Karpas-422 (cell line): ENCODE results near the gene LTN1. TPM values are rescaled to one million over a fixed set of nuclear protein-coding genes. Genes with fewer than 3 reads are reported as not detected.

Source experiments
- DNase-seq: peaks from one replicate; pipeline ENCODE4 v3.0.0-alpha.2; 2015
- H2AFZ ChIP-seq: fragments of 200-600 bp; sonication (generic); 2 replicates; pipeline ENCODE4 v1.6.1; 2014; ENCODE audit warnings: antibody characterized with exemption, low read length, mixed read lengths
- H3K27ac ChIP-seq: fragments of 200-600 bp; sonication (generic); 2 replicates; pipeline ENCODE4 v1.5.1; 2014; ENCODE audit warnings: mild to moderate bottlenecking, low read length, moderate library complexity
- H3K27me3 ChIP-seq: fragments of 200-600 bp; sonication (generic); 2 replicates; pipeline ENCODE4 v1.6.1; 2014; ENCODE audit warnings: low read length, mixed read lengths
- H3K36me3 ChIP-seq: fragments of 200-600 bp; sonication (generic); 2 replicates; pipeline ENCODE4 v1.6.1; 2014; ENCODE audit warnings: low read length, mixed read lengths; ENCODE audit not compliant: insufficient read depth
- H3K4me1 ChIP-seq: fragments of 200-600 bp; sonication (generic); 2 replicates; pipeline ENCODE4 v1.6.1; 2014; ENCODE audit warnings: mild to moderate bottlenecking, low read length, mixed read lengths
- H3K4me2 ChIP-seq: fragments of 200-600 bp; sonication (generic); 2 replicates; pipeline ENCODE4 v1.6.1; 2014; ENCODE audit warnings: low read length, low read depth, mild to moderate bottlenecking; ENCODE audit not compliant: poor library complexity, severe bottlenecking
- H3K4me3 ChIP-seq: fragments of 200-600 bp; sonication (generic); 2 replicates; pipeline ENCODE4 v1.5.1; 2014; ENCODE audit warnings: mild to moderate bottlenecking, antibody characterized with exemption, low read length, mixed read lengths
- H3K79me2 ChIP-seq: fragments of 200-600 bp; sonication (generic); 2 replicates; pipeline ENCODE4 v1.6.1; 2014; ENCODE audit warnings: mild to moderate bottlenecking, low read length, mixed read lengths
- H3K9ac ChIP-seq: fragments of 200-600 bp; sonication (generic); 2 replicates; pipeline ENCODE4 v1.6.0; 2014; ENCODE audit warnings: low read length
- H3K9me2 ChIP-seq: fragments of 200-600 bp; sonication (generic), shearing (Covaris generic); replicated peaks from 2 replicates; pipeline ENCODE4 v1.6.0; 2014; ENCODE audit warnings: mild to moderate bottlenecking, low read length, moderate library complexity; ENCODE audit not compliant: insufficient read depth
- H3K9me3 ChIP-seq: fragments of 300-700, 200-600 bp; sonication (generic); 2 replicates; pipeline ENCODE4 v1.6.1; 2014; ENCODE audit warnings: low read length, mixed read lengths
- H4K20me1 ChIP-seq: fragments of 200-600 bp; sonication (generic); 2 replicates; pipeline ENCODE4 v1.6.1; 2014; ENCODE audit warnings: mild to moderate bottlenecking, antibody characterized with exemption, low read length, low read depth; ENCODE audit not compliant: insufficient read depth
- total RNA-seq: library from RNA; depleted of rRNA; stranded (reverse); fragments of >200 nt; shearing (Covaris generic); gene quantifications from 2 replicates; pipeline ENCODE4 v1.2.3, GENCODE V29; 2014; ENCODE audit warnings: low replicate concordance; rRNA removed

Gene LTN1
- total RNA-seq: 13.3 and 48.9 TPM in 2 replicates

GRCh38 chr21:28992526-28993292 is at the start of gene LTN1:
LTN1 (minus strand) TSS chr21:28992877; CDS start chr21:28992805, 72 bp downstream.
- H3K9me2 ChIP-seq: no peaks in the 10 kb centered on the region
- DNase-seq: peak; percentile 100
- H3K9me3 ChIP-seq: no peaks in the 10 kb centered on the region
- peak within 1 kb of the TSS; percentile 82 for H3K9ac ChIP-seq
- peaks cover 46% of the 10 kb centered on the region for H3K79me2 ChIP-seq
- H3K4me2 ChIP-seq: peak within 1 kb of the TSS; percentile 82
- H3K36me3 ChIP-seq: no peaks in the 10 kb centered on the region
- H3K27me3 ChIP-seq: no peaks in the 10 kb centered on the region
- peaks cover 26% of the 10 kb centered on the region for H3K4me1 ChIP-seq
- H4K20me1 ChIP-seq: no peaks in the 10 kb centered on the region
- 0 out of 2 replicates have a peak within 1 kb of the TSS, but pooled peaks have one; percentile 52 for H2AFZ ChIP-seq
- peak within 1 kb of the TSS; percentile 72 for H3K27ac ChIP-seq
- H3K4me3 ChIP-seq: peak within 1 kb of the TSS; percentile 80

DNA sequence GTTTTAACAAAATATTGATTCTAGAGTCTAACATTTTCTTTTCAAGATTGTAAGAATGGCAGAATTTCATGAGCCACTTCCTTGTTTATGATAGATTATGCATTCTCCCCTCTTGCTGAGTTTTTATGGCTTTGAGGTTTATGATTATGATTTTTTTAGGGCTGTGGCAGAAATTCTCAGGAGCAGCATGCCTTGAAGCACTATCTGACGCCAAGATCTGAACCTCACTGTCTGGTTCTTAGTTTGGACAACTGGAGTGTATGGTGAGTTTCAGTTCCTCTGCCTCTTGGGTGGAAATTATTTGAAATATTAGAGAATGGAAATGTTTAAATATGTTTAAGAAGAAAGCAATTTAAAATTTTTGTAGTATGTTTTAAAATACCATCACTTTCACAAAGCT is 42.0 kb upstream of the LTN1 start:
- H3K79me2 ChIP-seq: peaks cover 49% of the 10 kb centered on the region
- H2AFZ ChIP-seq: no peak overlapping the region
- H3K27me3 ChIP-seq: no peaks in the 10 kb centered on the region
- H3K27ac ChIP-seq: no peak overlapping the region
- H3K9me3 ChIP-seq: no peaks in the 10 kb centered on the region
- peaks cover 76% of the 10 kb centered on the region; the same call in 1 of the 2 replicates for H3K36me3 ChIP-seq
- no peaks in the 10 kb centered on the region for H4K20me1 ChIP-seq
- DNase-seq: no peak
- no peak overlapping the region for H3K4me3 ChIP-seq
- no peak overlapping the region for H3K9ac ChIP-seq
- H3K4me2 ChIP-seq: no peak overlapping the region
- H3K4me1 ChIP-seq: peaks cover 3% of the 10 kb centered on the region; the same call in 1 of the 2 replicates
- H3K9me2 ChIP-seq: no peaks in the 10 kb centered on the region

DNA sequence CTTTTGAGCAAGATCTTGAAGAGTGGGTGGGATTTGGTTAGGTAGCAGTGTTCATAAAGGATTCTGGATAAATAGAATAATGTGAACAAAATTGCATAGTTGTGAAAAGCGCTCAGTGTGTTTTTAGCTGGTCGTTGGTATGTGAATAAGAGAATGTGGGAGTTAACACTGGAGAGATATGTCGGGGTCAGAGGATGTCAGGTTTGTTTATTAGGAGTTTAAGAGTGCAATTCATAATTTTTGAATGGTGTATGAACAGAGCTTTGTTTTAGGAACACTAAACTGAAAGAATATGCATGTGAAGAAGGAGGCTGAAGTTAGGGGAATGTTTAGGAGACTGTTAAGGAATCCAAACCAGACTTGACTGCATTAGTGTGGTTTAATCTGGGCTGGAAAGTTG is 41.2 kb upstream of the LTN1 start:
- Histone ChIP-seq H3K27ac (no peak overlapping the region), H3K4me2 (no peak overlapping the region), H3K36me3 (peaks cover 74% of the 10 kb centered on the region; the same call in 1 of the 2 replicates), H3K79me2 (peaks cover 54% of the 10 kb centered on the region), H3K9me3 (no peaks in the 10 kb centered on the region), H4K20me1 (no peaks in the 10 kb centered on the region), H3K4me1 (peaks cover 3% of the 10 kb centered on the region; the same call in 1 of the 2 replicates), H3K27me3 (no peaks in the 10 kb centered on the region), H3K9ac (no peak overlapping the region), H3K9me2 (no peaks in the 10 kb centered on the region), H2AFZ (no peak overlapping the region), H3K4me3 (no peak overlapping the region)
- no peak for DNase-seq

- no peak overlapping the region for H3K27ac ChIP-seq
- no peaks in the 10 kb centered on the region for H3K9me3 ChIP-seq
- no peak overlapping the region for H3K4me2 ChIP-seq
These were observed 40.6 kb upstream of the LTN1 start for GRCh38 chr21:29033301-29033700.

DNA sequence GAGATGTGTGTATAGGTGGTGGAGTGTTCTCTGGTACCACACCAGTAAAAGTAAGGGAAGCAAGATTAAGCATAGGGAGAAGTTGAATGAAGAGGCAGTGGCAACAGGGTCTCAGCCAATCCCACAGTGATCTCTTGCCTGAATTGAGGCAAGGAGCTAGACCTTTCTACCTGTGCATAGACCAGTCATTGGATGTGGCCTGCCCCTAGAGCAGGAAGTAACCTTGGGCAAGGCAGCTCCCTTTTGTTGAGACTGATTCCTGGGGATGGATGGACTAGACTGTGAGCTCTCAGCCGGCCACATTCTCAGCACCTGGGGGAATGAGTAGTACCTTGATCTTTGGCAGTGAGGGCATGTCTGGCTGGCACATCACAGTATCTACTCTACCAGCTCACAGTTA is 38.2 kb upstream of the LTN1 start:
- Histone ChIP-seq H3K9me3 (no peaks in the 10 kb centered on the region), H3K9ac (no peak overlapping the region), H3K27me3 (no peaks in the 10 kb centered on the region), H3K4me1 (peaks cover 21% of the 10 kb centered on the region), H3K9me2 (no peaks in the 10 kb centered on the region), H3K79me2 (peaks cover 78% of the 10 kb centered on the region), H3K36me3 (peaks cover 46% of the 10 kb centered on the region; the same call in 1 of the 2 replicates), H3K4me3 (no peak overlapping the region), H3K4me2 (no peak overlapping the region), H4K20me1 (no peaks in the 10 kb centered on the region), H2AFZ (no peak overlapping the region), H3K27ac (no peak overlapping the region)
- DNase-seq: no peak

More at GRCh38 chr21:29033301-29033700, 40.6 kb upstream of the LTN1 start:
- H3K27me3 ChIP-seq: no peaks in the 10 kb centered on the region
- peaks cover 60% of the 10 kb centered on the region for H3K79me2 ChIP-seq
- H2AFZ ChIP-seq: no peak overlapping the region
- H3K36me3 ChIP-seq: peaks cover 68% of the 10 kb centered on the region; the same call in 1 of the 2 replicates
- no peaks in the 10 kb centered on the region for H4K20me1 ChIP-seq
- H3K9ac ChIP-seq: no peak overlapping the region
- no peak for DNase-seq
- peaks cover 3% of the 10 kb centered on the region; the same call in 1 of the 2 replicates for H3K4me1 ChIP-seq
- no peaks in the 10 kb centered on the region for H3K9me2 ChIP-seq
- no peak overlapping the region for H3K4me3 ChIP-seq

DNA sequence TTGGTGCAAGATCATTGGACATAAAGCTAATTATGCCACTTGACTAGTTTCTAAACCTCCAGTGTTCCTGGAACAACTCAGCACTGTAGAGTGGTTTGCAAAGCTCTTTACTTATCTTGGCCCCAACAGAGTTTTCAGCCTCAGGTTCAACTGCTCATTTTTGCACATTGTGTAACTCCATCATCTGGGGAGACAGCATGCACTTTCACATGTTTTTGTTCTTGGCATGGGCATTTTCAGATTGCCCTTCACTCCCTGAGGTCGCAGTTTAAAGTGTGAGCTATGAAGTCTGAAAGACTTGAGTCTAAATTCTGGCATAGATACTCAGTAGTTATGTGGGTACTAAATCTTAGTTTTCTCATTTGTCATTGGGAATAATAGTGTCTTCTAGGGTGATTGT is 36.8 kb upstream of the LTN1 start:
- H3K9ac ChIP-seq: no peak overlapping the region
- H3K27ac ChIP-seq: no peak overlapping the region
- no peaks in the 10 kb centered on the region for H3K9me3 ChIP-seq
- no peaks in the 10 kb centered on the region for H4K20me1 ChIP-seq
- no peaks in the 10 kb centered on the region for H3K9me2 ChIP-seq
- DNase-seq: no peak
- peaks cover 88% of the 10 kb centered on the region for H3K79me2 ChIP-seq
- H2AFZ ChIP-seq: no peak overlapping the region
- H3K4me1 ChIP-seq: peaks cover 26% of the 10 kb centered on the region
- H3K27me3 ChIP-seq: no peaks in the 10 kb centered on the region
- no peak overlapping the region for H3K4me2 ChIP-seq
- H3K36me3 ChIP-seq: peaks cover 39% of the 10 kb centered on the region; the same call in 1 of the 2 replicates
- H3K4me3 ChIP-seq: no peak overlapping the region

GRCh38 chr21:29025328-29025713 is 32.6 kb upstream of the LTN1 start:
- Histone ChIP-seq H3K4me2 (peak overlapping the region; percentile 76), H4K20me1 (no peaks in the 10 kb centered on the region), H3K9me3 (no peaks in the 10 kb centered on the region), H3K9me2 (no peaks in the 10 kb centered on the region), H3K36me3 (peaks cover 9% of the 10 kb centered on the region; the same call in 1 of the 2 replicates), H2AFZ (0 out of 2 replicates have a peak overlapping the region, but pooled peaks have one; percentile 74), H3K27ac (peak overlapping the region; percentile 80), H3K4me1 (peaks cover 29% of the 10 kb centered on the region), H3K4me3 (peak overlapping the region; percentile 72), H3K9ac (peak overlapping the region; percentile 76), H3K79me2 (peaks cover 55% of the 10 kb centered on the region), H3K27me3 (no peaks in the 10 kb centered on the region)
- peak; percentile 43 for DNase-seq
